ENCODE results near the gene ZSWIM6.

The ZSWIM6 gene

DNA sequence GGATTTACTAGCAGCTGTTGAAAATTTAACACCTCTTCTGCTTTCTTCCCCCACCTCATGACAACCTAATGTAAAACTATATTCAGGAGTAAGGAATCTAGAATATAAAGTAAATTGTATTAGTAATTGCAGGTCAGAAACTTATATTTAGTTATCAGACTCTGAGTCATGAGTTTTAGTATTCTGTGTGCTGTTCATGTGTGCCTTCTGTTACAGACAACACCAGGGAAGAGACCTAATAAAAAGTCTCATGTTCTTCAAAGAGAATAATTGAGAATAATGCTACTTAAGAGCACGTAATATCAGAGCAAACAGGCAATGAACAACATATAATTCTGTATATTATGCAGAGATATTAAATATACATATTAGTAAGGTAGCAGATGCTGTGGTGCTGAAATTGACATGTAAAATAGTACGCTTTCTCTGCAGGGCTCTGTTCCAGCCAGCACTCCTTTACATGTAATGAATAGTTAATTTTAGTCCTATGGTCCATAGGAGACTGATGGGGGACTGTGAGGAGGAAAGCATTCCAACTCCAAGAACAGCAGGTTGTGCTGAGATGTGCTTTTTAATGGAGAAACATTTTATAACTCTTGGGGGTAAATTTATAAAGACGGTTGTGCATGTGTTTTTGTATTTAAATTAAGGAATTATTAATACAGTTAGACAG, 106.4 kb downstream of the ZSWIM6 start:
- no peak for DNase-seq

DNA sequence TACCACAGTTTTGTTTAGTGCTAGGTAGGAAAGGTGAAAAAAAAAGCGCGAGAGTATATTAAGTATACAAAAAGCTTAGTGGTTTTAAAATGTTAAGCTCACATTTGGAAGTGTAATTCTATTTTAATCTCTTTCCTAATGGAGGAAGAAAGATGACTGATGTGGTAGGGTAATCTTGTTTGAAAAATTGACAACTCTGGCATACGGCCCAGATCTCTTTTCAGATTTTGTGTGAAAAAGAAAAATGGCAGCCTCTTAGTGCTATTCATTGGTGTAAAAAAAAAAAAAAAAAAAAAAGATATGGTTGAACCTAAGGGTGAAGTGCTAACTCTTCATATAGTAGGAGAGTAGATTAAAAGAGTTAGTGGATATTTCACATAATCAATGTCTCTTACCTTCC, 108.0 kb downstream of the ZSWIM6 start:
- no peak for DNase-seq

DNA sequence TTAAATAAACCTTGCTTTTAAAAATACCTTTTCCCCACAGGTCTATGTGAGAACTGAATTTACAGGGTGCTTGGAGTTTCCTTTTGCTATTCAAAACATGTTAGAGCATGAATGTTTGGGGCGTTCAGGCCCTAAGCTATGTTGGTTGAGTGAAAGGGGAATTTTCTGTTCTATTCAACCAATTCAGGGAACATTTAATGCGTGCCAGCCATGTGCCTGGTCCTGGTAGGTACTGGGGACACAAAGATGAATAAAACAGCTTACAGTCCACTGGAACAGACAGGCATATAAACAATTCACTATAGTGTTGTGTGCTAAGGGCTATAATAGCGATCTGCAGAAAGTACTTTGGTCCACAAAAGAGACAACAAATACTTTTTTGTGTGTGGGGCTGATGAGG, 108.5 kb downstream of the ZSWIM6 start:
- DNase-seq, result peak in 3 of 56 donors; percentile 17 to 39 (median 20)

DNA sequence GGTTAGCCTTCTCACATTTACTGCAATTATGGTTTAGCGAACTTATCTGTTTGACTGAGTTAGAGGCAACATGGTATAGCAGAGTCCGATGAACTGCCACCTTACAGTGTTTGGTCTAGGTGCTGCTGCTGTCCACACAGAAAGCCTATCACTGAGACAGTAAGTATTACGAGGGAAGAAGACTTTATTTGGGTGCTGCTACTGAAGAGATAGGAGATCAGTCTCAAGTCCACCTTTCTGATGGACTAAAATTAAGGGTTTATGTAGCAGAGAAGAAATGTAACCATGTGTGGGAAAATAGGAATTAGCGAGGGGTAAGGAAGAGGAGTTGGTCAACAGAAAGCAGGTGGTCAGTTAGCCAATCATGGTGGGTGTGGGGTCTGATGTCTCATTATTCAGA, 109.7 kb downstream of the ZSWIM6 start:
- no peak for DNase-seq

DNA sequence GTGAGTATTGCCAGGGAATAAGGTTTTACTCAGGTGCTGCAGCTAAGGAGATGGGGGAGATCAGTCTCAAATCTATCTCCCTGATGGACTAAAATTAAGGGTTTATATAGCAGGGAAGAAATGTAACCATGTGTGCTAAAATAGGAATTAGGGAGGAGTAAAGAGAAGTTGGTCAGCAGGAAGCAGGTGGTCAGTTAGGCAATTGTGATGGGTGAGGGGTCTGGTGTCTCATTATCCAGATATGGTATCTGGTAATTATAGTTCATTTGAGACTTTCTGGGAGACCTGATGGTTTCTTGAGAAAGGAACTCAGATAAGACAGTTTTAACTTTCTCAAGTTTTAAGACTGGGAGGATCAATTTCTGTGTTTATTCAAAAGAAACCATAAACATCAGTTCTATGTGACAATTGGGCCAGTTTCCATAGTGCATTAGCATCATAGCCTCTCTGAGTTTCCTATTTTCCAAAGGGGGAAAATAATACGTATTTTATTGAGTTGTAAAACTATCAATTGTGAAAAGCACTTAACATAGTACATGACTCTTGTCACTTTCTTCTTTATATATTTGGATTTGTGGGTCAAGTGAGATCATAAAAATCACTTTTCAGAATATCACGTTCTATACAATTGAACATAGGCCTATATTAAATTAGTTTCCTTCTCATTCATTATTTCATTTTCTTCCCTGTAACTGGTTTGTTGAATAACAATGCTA, 115.9 kb downstream of the ZSWIM6 start:
- no peak for DNase-seq

DNA sequence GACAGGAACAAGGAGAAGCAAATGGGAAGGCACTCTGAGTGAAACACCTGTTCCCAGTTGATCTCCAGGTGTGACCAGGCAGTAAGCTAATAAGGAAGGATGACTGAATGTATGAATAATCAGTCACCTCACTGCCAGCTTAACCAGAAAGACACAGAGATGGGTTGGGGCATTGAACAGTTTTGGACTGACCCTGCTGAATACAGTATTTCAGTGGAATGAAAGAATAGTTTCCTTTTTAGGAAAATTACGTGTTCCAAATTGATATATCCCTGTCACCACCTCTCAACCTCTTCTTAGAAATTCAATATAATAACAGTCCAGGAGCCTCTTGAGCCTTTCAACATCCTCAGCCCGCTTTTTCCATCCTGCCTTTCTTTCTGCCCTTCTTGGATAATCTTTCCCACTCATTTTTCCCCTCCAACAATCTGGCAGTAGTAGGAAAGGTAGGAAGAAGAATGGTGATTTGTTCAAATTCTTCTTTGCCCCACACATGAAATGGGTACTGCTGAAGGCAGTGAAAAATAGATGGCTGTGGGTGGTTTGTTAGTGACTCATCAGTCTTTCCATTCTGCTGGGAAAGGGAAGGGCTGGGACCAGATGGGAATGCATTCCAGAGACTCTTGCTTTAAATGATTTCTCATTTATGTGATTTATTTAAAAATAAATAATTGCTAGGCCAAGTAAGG, 117.9 kb downstream of the ZSWIM6 start:
- DNase-seq, result peak in 6 of 56 donors; percentile 4 to 39 (median 12)

DNA sequence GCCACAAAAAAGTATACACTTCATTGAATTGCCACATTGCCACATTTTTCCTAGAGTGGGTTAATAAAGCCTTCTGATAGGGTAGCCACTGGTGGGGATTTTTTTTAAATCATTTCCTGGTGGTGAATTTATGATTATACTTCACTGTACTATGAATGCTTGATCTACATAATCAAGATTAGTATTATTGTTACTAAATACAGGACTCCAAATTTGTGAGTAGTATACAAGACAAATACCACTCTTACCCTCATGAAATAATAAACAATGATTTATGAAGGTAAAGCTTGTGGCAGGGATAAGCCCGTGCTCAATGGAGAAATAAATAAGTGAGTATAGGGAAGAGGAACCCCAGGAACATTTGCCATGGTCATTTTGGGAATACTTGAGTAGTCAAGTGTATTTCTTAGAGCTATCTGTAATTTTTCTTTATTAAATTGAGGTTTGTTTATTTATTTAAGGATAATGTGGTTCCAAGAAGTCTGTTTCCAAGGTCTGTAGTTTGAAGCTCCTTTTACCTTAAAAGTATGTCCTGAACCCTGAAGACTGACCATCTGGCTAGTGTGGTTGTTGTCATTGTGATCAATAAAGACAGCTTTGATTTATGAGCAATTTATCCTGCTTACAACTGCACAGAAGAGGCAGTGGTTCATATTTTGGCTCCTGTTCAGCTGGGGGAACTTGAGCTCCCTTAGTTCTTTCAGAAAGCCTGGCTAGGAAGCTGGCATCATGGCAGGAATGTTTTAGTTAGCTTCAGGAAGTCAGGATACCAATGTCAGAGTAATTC, 118.6 kb downstream of the ZSWIM6 start:
- peak in 4 of 56 donors; percentile 2 to 39 (median 28) for DNase-seq

DNA sequence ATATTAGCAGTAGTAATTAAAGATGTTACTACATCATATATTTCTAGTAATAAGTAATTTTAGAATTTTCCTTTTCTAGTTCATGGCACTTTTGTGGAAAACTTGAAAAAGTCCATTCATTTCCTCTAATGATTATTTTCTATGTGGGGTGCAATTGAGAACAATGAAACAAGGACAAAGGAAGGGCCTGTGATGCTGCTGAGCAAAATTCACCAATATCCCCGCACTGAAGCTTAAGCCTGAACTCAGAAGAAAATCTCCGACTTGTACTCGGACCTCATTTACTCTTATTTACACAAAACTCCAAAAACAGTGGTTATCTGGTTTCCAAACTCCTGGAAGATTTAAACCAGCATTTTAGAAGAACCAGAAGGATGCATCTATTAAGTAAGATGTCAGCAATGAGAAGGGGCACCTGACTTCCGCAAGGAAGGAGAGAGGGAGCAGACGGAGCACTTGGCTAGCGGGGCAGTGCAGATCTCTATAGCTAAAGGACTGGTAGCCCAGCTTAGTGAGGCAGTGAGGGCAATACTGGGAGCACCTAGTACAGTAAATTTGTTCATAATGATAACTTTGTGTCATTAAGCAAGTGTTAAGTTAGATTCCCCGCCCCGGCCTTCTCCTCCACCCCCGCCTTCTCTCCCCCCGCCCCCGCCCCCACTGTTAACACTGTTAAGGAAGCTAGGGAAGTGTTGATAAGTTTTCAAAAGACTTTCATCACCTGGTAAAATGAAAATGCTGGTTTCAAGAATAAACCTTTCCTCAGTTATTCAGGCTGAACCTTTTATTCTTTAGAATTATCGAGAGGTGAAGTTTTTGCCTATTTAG, 123.3 kb downstream of the ZSWIM6 start:
- DNase-seq, result no peak

DNA sequence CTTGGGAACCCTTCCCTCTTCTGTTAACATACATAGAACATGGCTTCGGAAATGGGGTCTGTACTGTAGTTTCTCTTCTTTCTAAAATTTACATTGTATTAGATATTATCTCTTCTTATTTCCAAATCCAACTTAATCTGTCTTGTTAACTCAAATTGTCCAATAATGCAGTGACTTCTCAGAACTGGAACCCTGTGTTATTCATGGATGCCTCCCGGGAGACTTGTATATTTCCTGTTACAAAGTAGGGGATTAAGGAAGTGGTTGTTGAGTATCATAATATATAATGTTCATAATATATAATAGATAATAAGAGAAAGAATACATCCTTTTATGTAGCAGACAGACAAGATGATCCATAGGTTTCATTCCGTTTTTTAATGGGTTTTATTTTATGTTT, 128.4 kb downstream of the ZSWIM6 start:
- DNase-seq, result no peak

DNA sequence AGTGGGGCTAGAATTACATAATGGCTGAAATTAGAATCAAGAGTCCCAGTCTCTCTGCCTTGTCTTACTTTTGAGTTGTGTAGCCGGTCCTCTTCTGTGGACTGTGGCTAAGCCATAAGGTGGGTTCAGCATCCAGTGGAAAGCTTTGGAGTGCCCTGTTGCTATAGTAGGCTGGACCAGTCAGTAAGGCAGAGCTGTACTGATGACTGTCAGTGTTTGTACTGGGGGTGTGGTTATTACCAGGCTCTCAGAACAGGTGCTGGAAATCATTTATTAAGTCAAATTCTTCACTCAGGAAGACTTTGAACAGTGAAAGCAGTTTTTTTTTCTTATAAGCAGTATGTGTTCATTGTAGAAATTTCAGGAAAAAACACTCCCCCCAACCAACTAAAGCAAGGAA, 129.4 kb downstream of the ZSWIM6 start:
- DNase-seq, result no peak

DNA sequence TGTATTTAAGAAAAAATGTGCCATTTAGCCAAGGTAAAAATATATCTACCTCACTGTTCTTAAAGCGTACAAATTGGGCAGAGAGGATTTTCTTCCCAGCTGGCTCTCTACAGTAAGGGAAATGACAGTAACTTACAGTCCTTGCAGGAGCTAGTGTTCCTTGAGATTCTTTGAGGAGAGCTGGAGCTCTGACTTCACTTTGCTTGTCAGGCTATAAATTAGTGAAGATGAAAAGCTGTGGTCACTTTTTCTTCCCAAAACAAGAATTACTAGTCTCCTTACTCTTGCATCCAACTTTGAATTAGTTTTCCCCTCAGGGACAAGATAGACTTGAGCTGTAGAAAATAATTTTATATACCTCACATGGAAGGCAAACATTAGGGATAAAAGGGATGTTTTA, 129.9 kb downstream of the ZSWIM6 start:
- DNase-seq, result no peak

DNA sequence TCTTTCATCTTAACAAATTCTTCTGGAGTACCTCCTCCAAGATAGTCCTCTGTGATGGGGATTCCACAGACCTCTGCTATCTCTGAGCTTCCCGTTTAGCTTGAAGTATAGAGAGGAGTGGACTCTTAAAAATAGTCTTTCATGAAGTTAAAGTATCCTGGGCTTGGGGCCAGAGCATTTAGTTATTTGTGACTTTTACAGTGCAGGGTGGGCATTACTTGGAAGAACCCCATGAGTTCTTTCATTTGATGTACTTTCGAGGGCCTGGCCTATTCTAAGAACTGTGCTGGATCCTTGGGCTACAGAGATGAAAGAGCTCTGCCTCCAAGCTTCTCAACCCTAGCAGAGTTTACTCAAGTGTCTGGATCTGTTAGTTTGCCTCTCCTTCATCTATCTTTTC, 131.5 kb downstream of the ZSWIM6 start:
- DNase-seq, result no peak

DNA sequence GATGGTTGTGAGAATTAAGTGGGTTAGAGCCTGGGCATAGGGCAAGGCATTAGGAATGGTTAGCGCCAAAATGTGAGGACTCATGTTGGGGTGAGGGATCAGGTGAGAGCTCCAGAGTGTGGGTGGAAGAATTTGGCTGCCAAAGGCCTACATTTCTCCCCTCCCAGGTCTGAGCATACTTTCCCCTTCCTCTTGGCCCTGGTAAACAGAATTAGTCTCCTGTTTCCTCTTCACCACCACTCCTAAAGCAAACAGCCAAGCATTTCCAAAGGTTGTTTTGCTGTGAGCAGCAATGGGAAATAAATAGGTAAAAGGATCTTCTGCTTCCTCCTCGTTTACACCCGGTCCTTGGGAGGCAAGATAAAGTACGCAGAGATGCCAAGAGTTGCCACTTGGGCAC, 132.5 kb downstream of the ZSWIM6 start:
- no peak for DNase-seq

DNA sequence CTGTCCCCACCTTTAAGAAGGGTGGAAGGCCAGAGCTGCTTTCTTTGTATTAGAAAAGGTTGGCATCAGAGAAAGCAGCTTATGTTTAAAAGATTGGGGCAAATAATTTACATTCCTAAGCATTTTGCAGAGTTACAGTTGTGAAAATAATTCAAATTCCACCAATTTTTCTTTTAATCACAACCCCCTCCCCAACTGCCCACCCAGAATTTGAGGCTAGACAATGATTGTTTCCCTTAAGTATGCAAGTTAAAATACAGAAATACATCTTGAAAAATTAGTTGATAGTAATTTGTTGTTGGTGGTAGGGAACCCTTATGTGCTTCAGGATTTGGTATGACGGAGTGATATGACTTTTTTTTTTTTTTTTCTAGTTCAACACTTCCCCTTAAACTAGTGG, 133.0 kb downstream of the ZSWIM6 start:
- DNase-seq, result no peak

DNA sequence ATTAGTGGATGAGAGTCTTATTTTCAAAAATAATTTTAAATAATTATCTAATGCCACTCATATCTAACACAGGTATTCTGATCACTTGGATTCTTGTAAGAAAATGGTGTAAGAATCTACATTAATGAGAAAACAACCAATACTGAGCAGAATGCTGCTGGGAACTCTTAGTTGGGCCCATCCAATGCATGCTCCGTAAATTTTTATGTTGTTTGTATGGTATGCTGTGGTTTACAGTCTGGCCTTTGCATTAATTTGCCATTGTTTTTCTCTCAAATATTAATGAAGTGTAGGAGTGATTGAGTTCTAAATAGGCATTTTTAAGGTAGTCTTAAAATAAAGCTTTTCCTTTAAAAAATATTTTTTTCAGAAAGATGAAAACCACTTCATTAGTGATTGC, 133.4 kb downstream of the ZSWIM6 start:
- DNase-seq, result no peak

DNA sequence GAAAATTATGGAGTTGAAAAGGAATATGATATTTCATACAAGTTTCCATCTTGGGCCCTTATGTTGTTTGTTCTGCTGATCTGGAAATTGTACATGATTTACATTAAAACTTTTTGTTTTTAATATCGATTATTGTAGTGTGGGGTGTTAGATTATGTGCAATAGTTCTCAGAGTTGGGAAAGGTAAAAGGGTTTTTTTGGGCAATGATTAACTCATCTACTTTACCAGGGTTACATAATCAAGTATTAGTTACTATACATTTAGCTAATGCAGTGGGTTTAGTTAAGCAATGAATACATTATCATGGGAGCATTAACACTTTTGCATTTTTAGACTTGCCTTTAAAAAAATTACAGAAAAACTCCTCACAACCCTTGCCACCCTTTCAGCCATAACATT, 134.0 kb downstream of the ZSWIM6 start:
- DNase-seq, result no peak

DNA sequence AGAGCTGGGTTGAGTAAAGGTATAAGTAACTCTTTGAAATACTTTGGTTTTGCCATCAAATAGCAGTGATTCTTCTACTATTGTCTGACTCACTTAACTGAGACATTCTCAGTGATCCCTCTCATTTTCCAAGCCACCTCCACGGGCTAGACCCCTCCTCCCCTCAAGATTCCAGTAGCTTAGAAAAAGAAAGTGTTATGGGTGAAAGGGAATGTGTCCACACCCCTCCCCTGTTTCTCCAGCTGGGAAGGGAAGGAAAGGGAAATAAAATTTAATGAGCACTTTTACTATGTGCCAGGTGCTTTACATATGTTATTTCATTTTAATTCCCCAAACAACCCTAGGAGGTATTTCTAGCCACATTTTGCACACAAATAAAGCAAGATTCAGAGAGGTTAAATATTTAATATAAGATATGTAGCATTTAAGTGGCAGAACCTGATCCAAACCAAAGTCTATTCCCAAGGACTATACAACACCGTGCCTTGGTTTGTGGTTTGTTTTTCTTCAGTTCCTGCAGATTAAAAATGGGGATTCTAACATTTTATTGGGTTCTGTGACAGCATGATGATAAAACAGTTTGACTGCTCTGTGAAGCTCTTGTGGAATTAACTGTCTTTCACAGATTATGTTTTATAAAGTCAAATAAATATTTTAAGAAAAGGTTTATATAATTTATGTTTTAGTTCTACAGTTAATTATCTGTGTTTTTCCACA, 135.9 kb downstream of the ZSWIM6 start:
- DNase-seq, result no peak

DNA sequence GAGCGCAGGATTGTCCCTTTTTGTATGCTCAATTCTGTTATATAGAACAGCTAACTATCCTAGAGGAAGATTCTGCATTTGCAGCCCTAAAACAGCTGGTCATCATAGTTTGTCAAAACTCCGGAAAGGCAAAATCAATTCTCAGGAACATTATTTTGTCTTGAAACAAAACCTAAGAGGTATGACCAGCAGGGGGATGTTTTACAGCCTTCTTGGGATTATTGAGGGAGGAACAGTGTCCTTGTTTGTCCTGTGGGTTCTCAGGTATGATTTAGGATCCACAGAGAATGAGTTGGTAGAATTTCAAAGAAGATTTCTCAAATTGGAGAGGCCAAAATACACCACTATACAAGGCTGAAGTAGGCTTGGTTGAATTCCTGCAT, 136.4 kb downstream of the ZSWIM6 start:
- no peak for DNase-seq

DNA sequence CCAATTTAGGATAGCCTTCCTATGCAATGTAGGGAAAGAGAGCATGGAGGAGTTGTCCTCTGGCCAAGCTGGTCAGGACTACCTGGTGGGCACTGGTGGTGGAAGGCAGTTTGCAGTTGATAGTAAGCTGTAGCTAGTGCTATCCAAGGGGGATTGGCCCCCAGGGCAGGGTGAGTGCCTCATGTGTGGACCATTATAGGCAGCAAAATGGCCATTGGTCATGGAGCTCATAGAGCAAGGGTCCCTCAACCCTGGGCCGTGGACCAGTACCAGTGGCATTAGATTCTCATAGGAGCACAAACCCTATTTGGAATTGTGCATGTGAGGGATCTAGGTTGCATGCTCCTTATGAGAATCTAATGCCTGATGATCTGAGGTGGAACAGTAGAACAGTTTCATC, 139.3 kb downstream of the ZSWIM6 start:
- DNase-seq, result no peak

All from nucleus accumbens (tissue), 56 donors.